ENCODE results near the gene BGN.

BGN gene

GRCh38 chrX:153494541-153495361 lies at the start of gene BGN:
BGN (plus strand) TSS chrX:153494980; CDS start chrX:153504632, 9,652 bp downstream.
- no peak for DNase-seq (ENCODE audit: low read depth, low spot score)

- DNase-seq (ENCODE audit: low read depth, low spot score): no peak
These were observed 49.5 kb upstream of the BGN start for GRCh38 chrX:153445106-153445855.

- DNase-seq (ENCODE audit: low read depth, low spot score): no peak
These were observed 48.7 kb upstream of the BGN start, which contains the start of gene TREX2 for GRCh38 chrX:153445856-153446635. TREX2 (minus strand) TSS chrX:153446056; CDS start chrX:153445430, 626 bp downstream.

GRCh38 chrX:153446636-153446936 lies 48.2 kb upstream of the BGN start:
- DNase-seq (ENCODE audit: low read depth, low spot score): no peak

- DNase-seq (ENCODE audit: low read depth, low spot score): no peak
These were observed 47.7 kb upstream of the BGN start for GRCh38 chrX:153446950-153447580.

- no peak for DNase-seq (ENCODE audit: low read depth, low spot score)
These were observed 47.2 kb upstream of the BGN start for GRCh38 chrX:153447581-153447960.

GRCh38 chrX:153448556-153449367 lies 46.0 kb upstream of the BGN start:
- no peak for DNase-seq (ENCODE audit: low read depth, low spot score)

GRCh38 chrX:153449368-153450113 lies 45.2 kb upstream of the BGN start:
- DNase-seq (ENCODE audit: low read depth, low spot score): no peak

- DNase-seq (ENCODE audit: low read depth, low spot score): no peak
These were observed 44.4 kb upstream of the BGN start for GRCh38 chrX:153450114-153450948.

- no peak for DNase-seq (ENCODE audit: low read depth, low spot score)
These were observed 43.9 kb upstream of the BGN start for GRCh38 chrX:153450949-153451277.

GRCh38 chrX:153454901-153455550 lies 39.8 kb upstream of the BGN start:
- DNase-seq (ENCODE audit: low read depth, low spot score): no peak

- DNase-seq (ENCODE audit: low read depth, low spot score): no peak
These were observed 39.2 kb upstream of the BGN start for GRCh38 chrX:153455571-153455970.

- DNase-seq (ENCODE audit: low read depth, low spot score): no peak
These were observed 38.6 kb upstream of the BGN start for GRCh38 chrX:153456161-153456560.

GRCh38 chrX:153456704-153457103 lies 38.1 kb upstream of the BGN start:
- no peak for DNase-seq (ENCODE audit: low read depth, low spot score)

- DNase-seq (ENCODE audit: low read depth, low spot score): no peak
These were observed 37.5 kb upstream of the BGN start for GRCh38 chrX:153457136-153457825.

- no peak for DNase-seq (ENCODE audit: low read depth, low spot score)
These were observed 36.8 kb upstream of the BGN start for GRCh38 chrX:153457827-153458466.

- DNase-seq (ENCODE audit: low read depth, low spot score): no peak
These were observed 36.3 kb upstream of the BGN start for GRCh38 chrX:153458476-153458875.

GRCh38 chrX:153459986-153460385 lies 34.8 kb upstream of the BGN start:
- DNase-seq (ENCODE audit: low read depth, low spot score): no peak

Measured in iPS DF 19.7 (cell line).